ENCODE data around the gene SPAG6.
"Not testable (repeated sequence)": the region's sequence is repeated elsewhere in the genome, so short reads cannot be mapped to it uniquely, and the experiment has no call there.

The SPAG6 gene
- total RNA-seq: 0 reads per million in 4 donors

- DNase-seq: peak in 3 of 5 donors; percentile 9 to 80 (median 41)
Observed at GRCh38 chr10:22345301-22346095, at the start of gene SPAG6. TSS of gene SPAG6 (plus strand) at chr10:22345496. CDS start at chr10:22345612, 116 bp downstream.

GRCh38 chr10:22301193-22301592 lies 44.1 kb upstream of the SPAG6 start:
- no peak for DNase-seq

GRCh38 chr10:22303461-22303860 lies 41.8 kb upstream of the SPAG6 start:
- no peak for DNase-seq

GRCh38 chr10:22305721-22306120 lies 39.6 kb upstream of the SPAG6 start:
- DNase-seq: no peak

- peak in 1 of 5 donors; percentile 88 for DNase-seq
Observed at GRCh38 chr10:22308390-22308789, 36.9 kb upstream of the SPAG6 start.

- no peak for DNase-seq
Observed at GRCh38 chr10:22309180-22310000, 35.9 kb upstream of the SPAG6 start.

- not testable (repeated sequence) for DNase-seq
Observed at GRCh38 chr10:22310012-22310411, 35.3 kb upstream of the SPAG6 start.

GRCh38 chr10:22310928-22311327 lies 34.4 kb upstream of the SPAG6 start:
- DNase-seq: no peak

- no peak for DNase-seq
Observed at GRCh38 chr10:22314852-22315251, 30.4 kb upstream of the SPAG6 start.

GRCh38 chr10:22315455-22316285 lies 29.6 kb upstream of the SPAG6 start:
- DNase-seq: no peak

GRCh38 chr10:22316286-22317075 lies 28.8 kb upstream of the SPAG6 start, which contains the start of gene COMMD3:
TSS of gene COMMD3 (plus strand) at chr10:22316388. CDS start at chr10:22316418, 30 bp downstream.
- peak; percentile 62 to 85 (median 72) for DNase-seq

GRCh38 chr10:22317076-22317370 lies 28.3 kb upstream of the SPAG6 start:
- no peak for DNase-seq

GRCh38 chr10:22317771-22318565 lies 27.3 kb upstream of the SPAG6 start:
- no peak for DNase-seq

- DNase-seq: no peak
Observed at GRCh38 chr10:22318772-22319171, 26.5 kb upstream of the SPAG6 start.

- no peak for DNase-seq
Observed at GRCh38 chr10:22319547-22319979, 25.7 kb upstream of the SPAG6 start.

- no peak for DNase-seq
Observed at GRCh38 chr10:22319980-22320558, 25.2 kb upstream of the SPAG6 start.

GRCh38 chr10:22320591-22321155 lies 24.6 kb upstream of the SPAG6 start, which contains the start of gene BMI1:
TSS of gene BMI1 (plus strand) at chr10:22321099. CDS start at chr10:22326450, 5,351 bp downstream.
- peak; percentile 46 to 66 (median 59) for DNase-seq

GRCh38 chr10:22321156-22321923 lies 24.0 kb upstream of the SPAG6 start:
- peak in 4 of 5 donors; percentile 28 to 61 (median 53) for DNase-seq

GRCh38 chr10:22321924-22322640 lies 23.2 kb upstream of the SPAG6 start:
- DNase-seq: peak in 1 of 5 donors; percentile 49
